HCEC 1CT (cell line): Measurements from ENCODE around the gene PREX1.

ENCODE experiments used
- DNase-seq: peaks from one replicate; pipeline ENCODE4 v3.0.0-alpha.2; 2017

Gene PREX1

GRCh38 chr20:48747840-48748414 is 79.9 kb downstream of the PREX1 start:
- no peak for DNase-seq

- no peak for DNase-seq
Measured at GRCh38 chr20:48745330-48745729, 82.5 kb downstream of the PREX1 start.

- no peak for DNase-seq
Measured at GRCh38 chr20:48744515-48744914, 83.3 kb downstream of the PREX1 start.

- no peak for DNase-seq
Measured at GRCh38 chr20:48743807-48744206, 84.0 kb downstream of the PREX1 start.

- no peak for DNase-seq
Measured at GRCh38 chr20:48742912-48743680, 84.7 kb downstream of the PREX1 start.

GRCh38 chr20:48742233-48742632 is 85.6 kb downstream of the PREX1 start:
- DNase-seq: no peak

GRCh38 chr20:48741669-48742068 is 86.1 kb downstream of the PREX1 start:
- no peak for DNase-seq

GRCh38 chr20:48740712-48741111 is 87.1 kb downstream of the PREX1 start:
- DNase-seq: no peak

GRCh38 chr20:48740292-48740649 is 87.5 kb downstream of the PREX1 start:
- no peak for DNase-seq

GRCh38 chr20:48739395-48740291 is 88.2 kb downstream of the PREX1 start:
- DNase-seq: no peak

GRCh38 chr20:48738399-48739304 is 89.1 kb downstream of the PREX1 start:
- no peak for DNase-seq

GRCh38 chr20:48738094-48738398 is 89.8 kb downstream of the PREX1 start:
- DNase-seq: no peak

- no peak for DNase-seq
Measured at GRCh38 chr20:48737434-48738093, 90.2 kb downstream of the PREX1 start.

GRCh38 chr20:48736636-48737035 is 91.2 kb downstream of the PREX1 start:
- DNase-seq: no peak

- DNase-seq: no peak
Measured at GRCh38 chr20:48736231-48736630, 91.6 kb downstream of the PREX1 start.

GRCh38 chr20:48735112-48735511 is 92.7 kb downstream of the PREX1 start:
- no peak for DNase-seq

- no peak for DNase-seq
Measured at GRCh38 chr20:48734104-48734749, 93.6 kb downstream of the PREX1 start.

GRCh38 chr20:48733296-48733790 is 94.5 kb downstream of the PREX1 start:
- no peak for DNase-seq

GRCh38 chr20:48732081-48732829 is 95.5 kb downstream of the PREX1 start:
- no peak for DNase-seq

- DNase-seq: no peak
Measured at GRCh38 chr20:48731536-48731935, 96.3 kb downstream of the PREX1 start.

- no peak for DNase-seq
Measured at GRCh38 chr20:48730977-48731376, 96.8 kb downstream of the PREX1 start.
